A549 (cell line): ENCODE data around the gene PRKCQ. TPM values are rescaled to one million over a fixed set of nuclear protein-coding genes. Genes with fewer than 3 reads are reported as not detected.

Experiments
- ATAC-seq, 2 experiments: fragments of 200-7000 bp in 1 of 2; fragments of >200 bp in 1 of 2; cut with Nextera tagmentation in 1 of 2; cut with Tn5 transposase in 1 of 2; 3 replicates each; pipeline versions ENCODE4 v1.8.0 to v1.9.1; 2018 to 2020; ENCODE audit warnings: mild to moderate bottlenecking in 1 of 2, moderate library complexity in 1 of 2
- CTCF ChIA-PET: fragments of 300-600 bp; sonication (Branson Sonifier 250); formaldehyde crosslinking; extraction: SDS; loops from one replicate; lab custom pipeline; 2021; ENCODE audit warnings: antibody characterized with exemption, inconsistent platforms; lab: Yijun Ruan, JAX
- POLR2A ChIA-PET: fragments of 350-600 bp; formaldehyde crosslinking; extraction: SDS; loops from one replicate; lab custom pipeline; 2021; ENCODE audit warnings: antibody characterized with exemption, inconsistent platforms; lab: Yijun Ruan, JAX
- DNase-seq, 2 experiments: peaks; one replicate each; pipeline versions ENCODE4 v3.0.0 to v3.0.0-alpha.2; 2011 to 2016; ENCODE audit warnings: low read depth in 1 of 2, low spot score in 1 of 2
- FAIRE-seq: peaks from 2 replicates; lab custom pipeline; 2011; peaks lifted over from hg19 to GRCh38; lab: Jason Lieb, UNC
- H3K27ac ChIP-seq, 2 experiments: fragments of >200 bp; sonication (Bioruptor Twin); formaldehyde crosslinking; 3 replicates each; pipeline ENCODE4 v1.5.1; 2016 to 2017
- H3K4me1 ChIP-seq: fragments of >200 bp; sonication (Bioruptor Twin); formaldehyde crosslinking; 3 replicates; pipeline ENCODE4 v1.6.1; 2016
- H3K4me2 ChIP-seq: fragments of >200 bp; sonication (Bioruptor Twin); formaldehyde crosslinking; 3 replicates; pipeline ENCODE4 v1.6.1; 2016
- H3K4me3 ChIP-seq: fragments of >200 bp; sonication (Bioruptor Twin); formaldehyde crosslinking; 3 replicates; pipeline ENCODE4 v1.5.1; 2016
- H3K9me3 ChIP-seq: fragments of >200 bp; sonication (Bioruptor Twin); formaldehyde crosslinking; 3 replicates; pipeline ENCODE4 v1.6.1; 2016
- ATOH8 ChIP-seq: fragments of 250-450 bp; sonication (Bioruptor Pico); IDR thresholded peaks from 2 replicates; pipeline ENCODE4 v1.5.0; 2020; ENCODE audit warnings: low read depth, mild to moderate bottlenecking, moderate library complexity
- BHLHE40 ChIP-seq: IDR thresholded peaks from 2 replicates; pipeline ENCODE4 v1.6.1; 2012; ENCODE audit warnings: low read depth, low read length, inconsistent platforms
- CBX2 ChIP-seq: fragments of 200-600 bp; sonication (generic); IDR thresholded peaks from 2 replicates; pipeline ENCODE4 v1.6.1; 2016; ENCODE audit warnings: low read depth, mild to moderate bottlenecking, borderline replicate concordance
- CBX8 ChIP-seq: fragments of 200-600 bp; sonication (generic); IDR thresholded peaks from 2 replicates; pipeline ENCODE4 v1.6.1; 2016
- CHD4 ChIP-seq: fragments of 200-600 bp; sonication (generic); IDR thresholded peaks from 2 replicates; pipeline ENCODE4 v1.6.1; 2016; ENCODE audit warnings: antibody characterized with exemption, mild to moderate bottlenecking, borderline replicate concordance
- HDAC2 ChIP-seq: fragments of 200-600 bp; sonication (generic); IDR thresholded peaks from 2 replicates; pipeline ENCODE4 v1.6.1; 2016
- JUNB ChIP-seq: fragments of >200 bp; sonication (Bioruptor Twin); formaldehyde crosslinking; IDR thresholded peaks from 2 replicates; pipeline ENCODE4 v1.6.1; 2016
- KDM1A ChIP-seq: fragments of 200-600 bp; sonication (generic); IDR thresholded peaks from 2 replicates; pipeline ENCODE4 v1.6.1; 2016; ENCODE audit warnings: low read depth, mild to moderate bottlenecking
- MAFK ChIP-seq: fragments of 450-650 bp; IDR thresholded peaks from 2 replicates; pipeline ENCODE4 v1.6.1; 2014; ENCODE audit not compliant: partially characterized antibody
- MAZ ChIP-seq: fragments of 150-350 bp; IDR thresholded peaks from 2 replicates; pipeline ENCODE4 v1.6.1; 2014; ENCODE audit warnings: antibody characterized with exemption, low read depth, low read length, borderline replicate concordance
- NR3C1 ChIP-seq: fragments of >200 bp; sonication (Bioruptor Twin); formaldehyde crosslinking; IDR thresholded peaks from 3 replicates; pipeline ENCODE4 v1.6.1; 2017
- POLR2A ChIP-seq: IDR thresholded peaks from 2 replicates; pipeline ENCODE4 v1.6.1; 2012; ENCODE audit warnings: mild to moderate bottlenecking, low read length
- POLR2AphosphoS2 ChIP-seq: conservative IDR thresholded peaks from 2 replicates; pipeline ENCODE4 v1.6.1; 2012; ENCODE audit warnings: low read length, improper control_type of control experiment, inconsistent platforms
- RCOR1 ChIP-seq: fragments of 150-350 bp; IDR thresholded peaks from 2 replicates; pipeline ENCODE4 v1.6.1; 2014; ENCODE audit warnings: antibody characterized with exemption, low read length, low read depth
- REST ChIP-seq: fragments of 200-600 bp; sonication (generic); IDR thresholded peaks from 2 replicates; pipeline ENCODE4 v1.6.1; 2016; ENCODE audit warnings: antibody characterized with exemption, mild to moderate bottlenecking, moderate library complexity
- RFX5 ChIP-seq: fragments of 450-650 bp; IDR thresholded peaks from 2 replicates; pipeline ENCODE4 v1.7.1; 2014; ENCODE audit warnings: antibody characterized with exemption, mild to moderate bottlenecking, moderate library complexity
- RNF2 ChIP-seq: fragments of 200-600 bp; sonication (generic); IDR thresholded peaks from 2 replicates; pipeline ENCODE4 v1.6.1; 2016; ENCODE audit warnings: low read depth, mild to moderate bottlenecking, antibody characterized with exemption, moderate library complexity, borderline replicate concordance
- TP53 ChIP-seq: fragments of 250-450 bp; sonication (Bioruptor Pico); IDR thresholded peaks from 2 replicates; pipeline ENCODE4 v1.5.0; 2021; ENCODE audit warnings: mild to moderate bottlenecking, moderate library complexity
- USF2 ChIP-seq: fragments of 450-650 bp; IDR thresholded peaks from 2 replicates; pipeline ENCODE4 v1.6.1; 2014; ENCODE audit warnings: antibody characterized with exemption
- ZC3H11A ChIP-seq: fragments of 450-650 bp; IDR thresholded peaks from 2 replicates; pipeline ENCODE4 v1.6.1; 2014; ENCODE audit warnings: antibody characterized with exemption, mild to moderate bottlenecking
- ZFP36 ChIP-seq: fragments of 450-650 bp; IDR thresholded peaks from 2 replicates; pipeline ENCODE4 v1.6.1; 2014; ENCODE audit warnings: borderline replicate concordance; ENCODE audit not compliant: partially characterized antibody
- ZNF302 ChIP-seq: fragments of 250-450 bp; sonication (Bioruptor Pico); IDR thresholded peaks from 2 replicates; pipeline ENCODE4 v1.9.0; 2021; ENCODE audit warnings: inconsistent platforms, mild to moderate bottlenecking, moderate library complexity
- ZSCAN20 ChIP-seq: fragments of 250-450 bp; sonication (Bioruptor Pico); IDR thresholded peaks from 2 replicates; pipeline ENCODE4 v1.8.0; 2022; ENCODE audit warnings: mild to moderate bottlenecking, moderate library complexity
- WGBS: methylation state at CpG from one replicate; pipeline ENCODE4 v1.1.6; 2017; ENCODE audit errors: missing lambda C conversion rate; 5-methylcytosine and 5-hydroxymethylcytosine counted together
- polyA plus RNA-seq, 4 experiments: library from polyadenylated mRNA; depleted of rRNA in 3 of 4; stranded (reverse); fragments of >200 nt; fragmentation: RNase III in 1 of 4; extraction: RNeasy Plus Mini Kit Qiagen cat#74134 plus additional on column Dnase treatment in 1 of 4; gene quantifications; 2 replicates in 3 of 4; 3 replicates in 1 of 4; pipeline ENCODE4 v1.2.3, GENCODE V29; 2011 to 2017
- TF ChIP-seq, protein P1 (sequence below): IDR thresholded peaks from 2 replicates; pipeline ENCODE4 v1.6.1; 2012
- TF ChIP-seq, protein P2 (sequence below): IDR thresholded peaks from 2 replicates; pipeline ENCODE4 v1.6.1; 2012
- TF ChIP-seq, protein P3 (sequence below): fragments of >200 bp; sonication (Bioruptor Twin); formaldehyde crosslinking; IDR thresholded peaks from 3 replicates; pipeline ENCODE4 v1.5.1; 2016

Gene PRKCQ
- polyA plus RNA-seq, 2 of the 4 experiments (the other 2 are of a cell fraction), result 3.7 to 7.1 TPM

DNA sequence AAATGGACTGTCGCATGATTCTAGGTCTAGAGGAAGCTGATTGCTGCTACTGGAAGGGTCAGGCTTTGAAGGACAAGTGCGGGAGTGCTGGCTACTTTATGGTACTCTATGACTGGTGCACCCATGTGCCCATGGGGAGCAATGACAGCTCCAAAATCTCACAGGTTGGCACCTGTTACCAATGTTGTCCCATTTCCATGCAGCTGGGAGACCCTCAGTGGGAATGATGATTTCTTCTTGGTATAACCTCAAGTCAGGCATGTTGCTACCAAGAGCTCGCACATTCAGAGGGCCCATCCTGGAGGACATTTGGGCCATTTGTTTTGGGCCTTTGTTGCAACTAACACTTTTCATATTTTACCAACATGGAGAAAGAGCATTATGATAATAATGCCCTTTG, 174.4 kb downstream of the PRKCQ start:
- FAIRE-seq (peak; percentile 32), DNase-seq (no peak), ATAC-seq (no peak)
- POLR2A ChIA-PET, result interaction anchor here (0.6 to 1.1 kb wide), 4 partner anchors 202 to 288 kb away, joined by 4 to 16 read pairs (median 4); partner anchors contain the start of gene PFKFB3
- Histone ChIP-seq H3K4me3 (no peak overlapping the region), H3K9me3 (no peaks in the 10 kb centered on the region), H3K27ac (0 out of 6 replicates have a peak overlapping the region, but pooled peaks of 1 of the 2 experiments have one; percentile 30), H3K4me1 (peaks cover 37% of the 10 kb centered on the region), H3K4me2 (peak overlapping the region; percentile 7; the same call in 1 of the 3 replicates)
- TF ChIP-seq ZSCAN20 (CRISPR knock-in tag), result no peak
- TF ChIP-seq ZC3H11A, result no peak
- TF ChIP-seq, protein P1, sequence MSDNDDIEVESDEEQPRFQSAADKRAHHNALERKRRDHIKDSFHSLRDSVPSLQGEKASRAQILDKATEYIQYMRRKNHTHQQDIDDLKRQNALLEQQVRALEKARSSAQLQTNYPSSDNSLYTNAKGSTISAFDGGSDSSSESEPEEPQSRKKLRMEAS, result no peak
- TF ChIP-seq BHLHE40, result no peak
- no peak for TF ChIP-seq RFX5
- TF ChIP-seq MAZ, result no peak
- TF ChIP-seq REST, result no peak
- no peak for TF ChIP-seq NR3C1
- no peak for TF ChIP-seq USF2
- no peak for TF ChIP-seq MAFK
- no peak for TF ChIP-seq JUNB
- TF ChIP-seq RCOR1, result no peak
- TF ChIP-seq, protein P2, sequence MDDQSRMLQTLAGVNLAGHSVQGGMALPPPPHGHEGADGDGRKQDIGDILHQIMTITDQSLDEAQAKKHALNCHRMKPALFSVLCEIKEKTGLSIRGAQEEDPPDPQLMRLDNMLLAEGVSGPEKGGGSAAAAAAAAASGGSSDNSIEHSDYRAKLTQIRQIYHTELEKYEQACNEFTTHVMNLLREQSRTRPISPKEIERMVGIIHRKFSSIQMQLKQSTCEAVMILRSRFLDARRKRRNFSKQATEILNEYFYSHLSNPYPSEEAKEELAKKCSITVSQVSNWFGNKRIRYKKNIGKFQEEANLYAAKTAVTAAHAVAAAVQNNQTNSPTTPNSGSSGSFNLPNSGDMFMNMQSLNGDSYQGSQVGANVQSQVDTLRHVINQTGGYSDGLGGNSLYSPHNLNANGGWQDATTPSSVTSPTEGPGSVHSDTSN, result no peak
- TF ChIP-seq KDM1A, result no peak
- TF ChIP-seq POLR2A, result no peak
- no peak for TF ChIP-seq ZNF302 (CRISPR knock-in tag)
- CTCF ChIA-PET, result interaction anchor here (0.6 to 3.3 kb wide), 51 partner anchors 10 to 1015 kb away, joined by 3 to 65 read pairs (median 4); partner anchors contain the start of gene PFKFB3
- 89% methylated on average over 3 of the region's 3 CpGs for WGBS

- peak overlapping the region; percentile 91 to 96; a peak in 3 of 6 replicates for H3K27ac ChIP-seq
- ATAC-seq (no peak), FAIRE-seq (no peak), DNase-seq (no peak)
- H3K4me1 ChIP-seq, result peaks cover 50% of the 10 kb centered on the region
- H3K4me2 ChIP-seq, result no peak overlapping the region
- H3K4me3 ChIP-seq, result no peak overlapping the region
- no peaks in the 10 kb centered on the region for H3K9me3 ChIP-seq
- POLR2A ChIA-PET, result interaction anchor here (0.8 to 6.2 kb wide), 2 partner anchors 200 to 201 kb away, joined by 4 to 367 read pairs; partner anchors contain the start of gene PFKFB3
- 83% methylated on average over 1 of the region's 1 CpG for WGBS
- CTCF ChIA-PET, result interaction anchor here (0.7 to 10.2 kb wide), 16 partner anchors 8 to 392 kb away, joined by 3 to 332 read pairs (median 10); partner anchors contain the start of gene PFKFB3
- TF ChIP-seq KDM1A (no peak), ZFP36 (no peak), HDAC2 (no peak), USF2 (no peak), TP53 (CRISPR knock-in tag) (no peak), RCOR1 (no peak), NR3C1 (no peak), CHD4 (no peak), CBX2 (no peak), CBX8 (no peak), POLR2AphosphoS2 (no peak), ATOH8 (CRISPR knock-in tag) (no peak), RNF2 (no peak), ZC3H11A (no peak)
- TF ChIP-seq, protein P3, sequence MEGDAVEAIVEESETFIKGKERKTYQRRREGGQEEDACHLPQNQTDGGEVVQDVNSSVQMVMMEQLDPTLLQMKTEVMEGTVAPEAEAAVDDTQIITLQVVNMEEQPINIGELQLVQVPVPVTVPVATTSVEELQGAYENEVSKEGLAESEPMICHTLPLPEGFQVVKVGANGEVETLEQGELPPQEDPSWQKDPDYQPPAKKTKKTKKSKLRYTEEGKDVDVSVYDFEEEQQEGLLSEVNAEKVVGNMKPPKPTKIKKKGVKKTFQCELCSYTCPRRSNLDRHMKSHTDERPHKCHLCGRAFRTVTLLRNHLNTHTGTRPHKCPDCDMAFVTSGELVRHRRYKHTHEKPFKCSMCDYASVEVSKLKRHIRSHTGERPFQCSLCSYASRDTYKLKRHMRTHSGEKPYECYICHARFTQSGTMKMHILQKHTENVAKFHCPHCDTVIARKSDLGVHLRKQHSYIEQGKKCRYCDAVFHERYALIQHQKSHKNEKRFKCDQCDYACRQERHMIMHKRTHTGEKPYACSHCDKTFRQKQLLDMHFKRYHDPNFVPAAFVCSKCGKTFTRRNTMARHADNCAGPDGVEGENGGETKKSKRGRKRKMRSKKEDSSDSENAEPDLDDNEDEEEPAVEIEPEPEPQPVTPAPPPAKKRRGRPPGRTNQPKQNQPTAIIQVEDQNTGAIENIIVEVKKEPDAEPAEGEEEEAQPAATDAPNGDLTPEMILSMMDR, result no peak
These were observed 175.7 kb downstream of the PRKCQ start for GRCh38 chr10:6404127-6405072.
